Stimulated activated CD8-positive, alpha-beta memory T cell treated with anti-CD3 and anti-CD28 coated beads, Interleukin-2, amount 100 ng/mL, for 1 hour (primary cell): ENCODE measurements around the gene COL4A4.

Experiments
- DNase-seq, 2 donors: peaks; one replicate each; pipeline ENCODE4 v3.0.0-alpha.2; 2020; ENCODE audit warnings: low read depth in 2 of 2

Gene COL4A4

DNA sequence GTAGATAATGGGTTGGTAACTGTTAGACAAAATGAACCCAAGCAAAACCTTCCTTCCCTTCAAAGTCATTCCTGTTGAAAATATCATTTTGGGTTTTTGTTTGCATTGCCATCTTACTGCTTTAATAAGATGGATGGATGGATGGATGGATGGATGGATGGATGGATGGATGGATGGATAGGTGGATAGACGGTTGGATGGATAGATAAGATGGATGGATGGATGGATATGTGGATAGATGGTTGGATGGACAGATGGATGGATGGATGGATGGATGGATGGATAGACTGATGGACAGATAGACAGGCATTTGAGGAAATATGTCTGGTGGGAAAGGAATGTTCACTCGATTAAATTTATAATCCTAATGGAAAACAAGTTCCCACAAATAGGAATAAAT, 133.2 kb downstream of the COL4A4 start:
- DNase-seq: no peak

DNA sequence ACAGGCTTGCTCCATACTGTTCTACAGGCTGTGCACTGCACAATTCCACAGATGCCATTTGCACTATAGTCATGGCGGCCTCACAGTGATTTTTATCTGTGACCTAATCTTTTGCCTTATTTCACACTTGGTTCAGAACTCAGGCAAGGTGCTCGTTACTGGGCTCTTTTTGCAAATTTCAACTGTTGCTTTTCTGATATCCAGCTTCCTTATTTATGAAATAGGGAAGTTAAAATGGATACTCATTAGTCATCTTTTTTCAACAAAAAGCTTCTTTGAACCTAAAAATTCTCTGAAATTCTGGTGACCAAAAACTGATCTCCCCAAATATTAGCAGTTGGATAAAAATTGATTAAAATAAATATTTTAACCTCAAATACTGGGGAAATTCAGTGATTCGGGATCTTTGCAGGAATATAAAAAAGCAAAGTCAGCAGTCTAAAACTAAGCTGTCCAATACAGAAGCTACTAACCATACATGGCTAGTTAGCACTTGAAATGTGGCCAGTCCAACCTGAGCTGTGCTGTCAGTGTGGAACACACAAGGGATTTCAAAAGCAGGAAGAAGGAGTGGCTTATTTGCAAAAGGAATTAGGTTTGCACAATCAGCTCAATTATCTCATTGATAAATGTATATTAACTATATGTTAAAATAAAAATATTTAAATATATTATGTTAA, 134.4 kb downstream of the COL4A4 start:
- DNase-seq: no peak

GRCh38 chr2:227025510-227025909, 138.5 kb downstream of the COL4A4 start:
- DNase-seq: no peak

GRCh38 chr2:227022608-227023007, 141.4 kb downstream of the COL4A4 start:
- DNase-seq: no peak

DNA sequence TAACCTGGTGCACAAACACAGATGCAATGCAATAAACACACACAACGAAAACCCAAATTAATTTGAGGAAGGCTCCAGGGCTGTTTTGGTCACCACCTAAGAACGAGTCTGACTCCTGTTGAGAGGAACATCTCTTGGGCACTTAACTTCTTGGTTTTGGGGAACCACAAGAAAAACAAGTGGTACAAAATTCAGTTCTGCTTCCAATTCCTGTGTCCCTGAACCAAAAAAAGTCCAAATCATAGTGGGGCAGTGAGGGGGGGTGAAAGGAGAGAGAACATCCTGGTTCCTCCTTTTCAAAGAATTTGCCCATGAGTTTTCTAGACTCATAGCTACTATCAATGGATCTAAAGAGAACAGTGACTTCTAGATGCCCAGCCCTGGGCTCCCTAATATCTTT, 143.6 kb downstream of the COL4A4 start:
- DNase-seq: no peak

- DNase-seq: no peak
These were observed 147.1 kb downstream of the COL4A4 start for GRCh38 chr2:227016894-227017293.

GRCh38 chr2:227013881-227014280, 150.1 kb downstream of the COL4A4 start:
- no peak for DNase-seq

- no peak for DNase-seq
These were observed 150.7 kb downstream of the COL4A4 start for GRCh38 chr2:227013330-227013729.

DNA sequence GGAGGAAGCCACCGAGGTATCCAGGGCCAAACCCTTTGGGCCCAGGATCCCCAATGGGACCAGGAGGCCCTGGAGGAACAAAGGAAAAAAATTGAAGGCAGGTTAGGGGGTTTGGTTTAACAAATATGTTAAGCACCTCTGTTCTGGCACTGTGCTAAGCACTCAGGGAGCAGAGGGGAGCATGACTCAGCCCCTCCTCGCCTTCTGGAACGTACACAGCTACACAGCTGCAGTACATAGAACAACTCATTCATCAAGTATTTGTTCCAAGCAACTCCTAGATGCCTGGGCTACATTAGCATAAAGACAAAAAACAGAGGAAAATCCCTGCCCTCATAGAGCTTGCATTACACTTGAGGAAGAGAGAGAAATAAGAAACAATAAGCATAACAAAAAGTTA, 153.6 kb downstream of the COL4A4 start:
- DNase-seq: no peak

GRCh38 chr2:227007940-227008339, 156.1 kb downstream of the COL4A4 start:
- DNase-seq: no peak

- DNase-seq: no peak
These were observed 156.9 kb downstream of the COL4A4 start for GRCh38 chr2:227007148-227007547.

GRCh38 chr2:227006189-227006897, 157.7 kb downstream of the COL4A4 start:
- no peak for DNase-seq

DNA sequence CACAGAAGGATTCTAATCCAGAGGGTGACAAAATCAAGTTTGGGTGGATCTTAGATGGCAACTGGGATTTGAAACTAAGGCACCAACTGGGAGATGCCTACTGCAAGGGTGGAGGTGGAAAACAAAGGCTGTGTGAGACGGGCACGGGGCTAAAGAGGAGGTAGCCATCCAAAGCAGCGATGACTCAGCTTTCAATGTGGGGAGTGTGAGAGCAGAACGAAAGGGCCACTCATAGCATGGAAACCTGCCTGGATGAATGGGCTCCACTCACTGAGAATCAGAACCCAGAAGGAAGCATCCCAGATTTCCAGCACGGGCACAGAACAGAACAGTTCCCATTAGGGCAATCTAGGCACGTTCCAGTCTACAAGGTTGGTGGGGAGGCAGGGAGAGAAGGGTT, 159.5 kb downstream of the COL4A4 start:
- no peak for DNase-seq

DNA sequence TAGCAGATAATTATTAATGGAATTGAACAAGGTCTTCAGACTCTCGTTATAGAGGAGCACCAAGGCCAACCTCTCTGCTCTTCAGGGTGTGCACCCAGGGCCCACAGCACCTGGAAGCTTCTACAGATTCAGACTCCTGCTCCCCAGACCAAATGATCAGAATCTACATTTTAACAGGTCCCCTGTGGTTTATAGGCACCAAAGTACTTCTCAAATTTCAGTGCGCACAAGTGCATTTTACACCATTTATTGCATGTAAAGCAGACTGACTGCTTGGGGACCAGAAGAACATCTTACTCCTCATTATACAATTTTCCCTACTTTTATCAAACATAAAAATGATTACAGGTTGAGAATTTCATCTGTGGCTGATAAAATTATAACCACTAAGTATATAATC, 163.9 kb downstream of the COL4A4 start:
- DNase-seq: no peak

GRCh38 chr2:226999661-227000060, 164.3 kb downstream of the COL4A4 start:
- no peak for DNase-seq

GRCh38 chr2:226995625-226996041, 168.4 kb downstream of the COL4A4 start:
- DNase-seq: no peak

DNA sequence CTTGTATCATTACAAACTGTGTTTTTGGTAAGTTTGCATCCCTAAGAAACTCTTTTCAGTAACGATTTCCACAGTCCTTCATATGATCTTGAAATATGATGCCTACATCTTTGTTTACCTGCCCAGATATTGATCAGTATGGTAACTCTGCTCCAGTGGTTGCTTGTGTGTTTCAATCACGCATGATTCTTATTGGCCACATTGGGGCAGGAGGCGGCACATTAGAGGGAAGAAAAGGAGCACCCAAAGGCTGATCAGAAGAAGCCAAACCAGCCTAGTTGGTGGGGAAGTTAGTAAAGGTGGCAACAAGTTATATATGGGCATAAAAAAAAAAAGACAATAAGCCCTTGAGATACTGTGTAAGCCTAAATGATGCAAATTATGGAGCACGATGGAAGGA, 169.2 kb downstream of the COL4A4 start:
- DNase-seq: no peak

GRCh38 chr2:226993171-226993570, 170.8 kb downstream of the COL4A4 start:
- no peak for DNase-seq

GRCh38 chr2:226991663-226992062, 172.3 kb downstream of the COL4A4 start:
- no peak for DNase-seq

- DNase-seq: no peak
These were observed 178.4 kb downstream of the COL4A4 start for GRCh38 chr2:226985583-226985946.

DNA sequence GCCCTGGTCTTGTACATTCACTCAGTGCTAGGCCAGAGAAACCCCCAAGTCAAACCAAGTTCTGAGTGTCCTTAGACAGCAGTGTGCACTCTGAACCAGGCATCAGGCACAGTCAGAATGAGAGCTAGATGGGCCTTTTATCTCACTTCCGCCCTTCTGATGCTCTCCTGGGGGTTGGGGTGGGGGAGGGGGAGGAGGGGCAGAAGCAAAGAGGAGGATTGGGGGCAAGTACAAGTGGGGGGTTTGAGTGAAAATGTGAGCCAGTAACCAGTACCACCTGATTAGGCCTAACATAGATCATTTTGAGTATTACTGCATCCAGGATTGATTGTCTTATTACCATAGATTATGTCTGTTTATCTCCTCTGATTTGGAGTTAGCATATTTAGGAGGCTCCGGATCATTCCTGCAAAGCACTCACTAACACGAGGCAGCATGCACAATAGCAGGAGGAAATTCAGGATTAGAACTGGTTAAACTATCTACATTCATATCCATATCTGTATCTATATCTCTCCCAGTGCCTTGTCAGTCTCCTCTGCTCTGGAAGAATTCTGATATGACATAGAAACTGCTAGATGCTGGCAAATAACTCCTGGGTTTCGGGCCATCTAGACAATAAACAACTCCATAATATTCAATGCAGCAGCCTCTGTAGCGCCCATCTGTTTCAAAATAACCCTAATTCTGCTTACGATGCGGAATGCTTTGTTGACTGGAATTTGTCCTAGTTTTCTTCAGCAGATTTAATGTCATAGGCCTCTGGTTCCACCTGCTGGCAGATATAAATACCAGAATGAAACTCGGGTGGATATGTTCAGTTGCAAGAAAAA, 179.0 kb downstream of the COL4A4 start:
- no peak for DNase-seq

- no peak for DNase-seq
These were observed 179.9 kb downstream of the COL4A4 start for GRCh38 chr2:226983895-226984749.
